Type B pancreatic cell (in vitro differentiated cells): ENCODE measurements around the gene PRDM16. TPM values are rescaled to one million over a fixed set of nuclear protein-coding genes. Genes with fewer than 3 reads are reported as not detected.

ENCODE experiments used
- DNase-seq: peaks from one replicate; pipeline ENCODE4 v3.0.0; 2021; ENCODE audit warnings: mixed read lengths; ENCODE audit not compliant: unreplicated experiment; ENCODE audit errors: extremely low spot score
- H3K27ac Mint-ChIP-seq: 2 replicates; pipeline ENCODE4 v1.8.0; 2021; ENCODE audit warnings: mild to moderate bottlenecking, mixed read lengths
- H3K27me3 Mint-ChIP-seq: 2 replicates; pipeline ENCODE4 v1.8.0; 2021; ENCODE audit warnings: mixed read lengths
- H3K36me3 Mint-ChIP-seq: 2 replicates; pipeline ENCODE4 v1.8.0; 2021; ENCODE audit warnings: mixed read lengths
- H3K4me1 Mint-ChIP-seq: one replicate; pipeline ENCODE4 v1.8.0; 2021; ENCODE audit warnings: mixed read lengths; ENCODE audit not compliant: unreplicated experiment
- H3K4me3 Mint-ChIP-seq: 2 replicates; pipeline ENCODE4 v1.8.0; 2021; ENCODE audit warnings: mild to moderate bottlenecking, mixed read lengths
- H3K9me3 Mint-ChIP-seq: 2 replicates; pipeline ENCODE4 v1.8.0; 2021; ENCODE audit warnings: mixed read lengths
- CTCF ChIP-seq: fragments of 200-600 bp; sonication (generic); conservative IDR thresholded peaks from 2 replicates; pipeline ENCODE4 v1.5.0; 2021; ENCODE audit warnings: antibody characterized with exemption, mild to moderate bottlenecking
- total RNA-seq: library from RNA; stranded (reverse); gene quantifications from 2 replicates; pipeline ENCODE4 v1.2.1, GENCODE V29; 2021; ENCODE audit warnings: low replicate concordance

Gene PRDM16
- total RNA-seq, 1 donor from 2014 or later = 23.6 TPM

DNA sequence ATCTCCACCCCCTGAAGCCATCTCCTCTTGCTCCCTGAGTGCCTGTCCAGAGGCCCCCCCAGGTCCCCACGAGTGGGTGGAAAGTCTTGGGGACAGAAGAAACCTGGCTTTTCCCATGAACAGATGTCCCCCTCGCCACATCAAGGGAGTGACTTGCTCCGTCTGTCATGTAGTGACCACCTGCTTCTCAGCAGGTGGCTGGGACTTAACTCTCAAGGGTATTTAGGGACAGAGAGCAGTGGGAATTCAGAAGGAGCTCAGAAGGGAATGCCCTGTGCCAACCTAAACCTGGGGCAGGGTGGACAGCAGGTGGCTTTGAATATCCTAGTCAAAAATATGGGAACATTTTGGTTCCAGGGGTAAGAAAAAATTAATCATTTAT lies 139.8 kb downstream of the PRDM16 start:
- Mint-ChIP-seq H3K4me3 (no peak overlapping the region), H3K4me1 (peaks cover 17% of the 10 kb centered on the region), H3K27ac (no peak overlapping the region), H3K9me3 (no peaks in the 10 kb centered on the region), H3K27me3 (peaks cover 30% of the 10 kb centered on the region), H3K36me3 (no peaks in the 10 kb centered on the region)
- no peak for DNase-seq
- TF ChIP-seq CTCF = no peak

DNA sequence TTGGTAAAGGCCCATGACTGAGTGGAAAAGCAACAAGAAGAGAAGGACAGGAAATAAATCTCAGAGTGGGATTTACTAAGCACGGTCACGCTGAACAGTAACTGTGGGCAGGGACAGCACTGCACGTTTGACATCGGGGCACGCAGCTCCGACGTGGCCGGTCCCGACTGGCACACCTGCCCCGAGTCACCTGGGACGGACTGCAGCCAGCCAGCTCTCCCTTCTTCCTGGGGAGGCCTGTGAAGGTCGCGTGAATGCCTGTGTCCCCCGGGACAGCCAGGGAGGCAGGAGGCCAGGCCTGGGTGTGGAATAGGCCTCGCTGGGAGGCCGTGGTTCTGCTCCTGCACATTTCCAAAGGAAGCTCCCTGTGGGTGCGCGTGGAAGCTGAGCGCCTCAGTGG lies 140.2 kb downstream of the PRDM16 start:
- no peak for TF ChIP-seq CTCF
- Mint-ChIP-seq H3K4me3 (no peak overlapping the region), H3K27me3 (peaks cover 26% of the 10 kb centered on the region), H3K9me3 (no peaks in the 10 kb centered on the region), H3K27ac (no peak overlapping the region), H3K36me3 (no peaks in the 10 kb centered on the region), H3K4me1 (peaks cover 18% of the 10 kb centered on the region)
- DNase-seq = no peak

DNA sequence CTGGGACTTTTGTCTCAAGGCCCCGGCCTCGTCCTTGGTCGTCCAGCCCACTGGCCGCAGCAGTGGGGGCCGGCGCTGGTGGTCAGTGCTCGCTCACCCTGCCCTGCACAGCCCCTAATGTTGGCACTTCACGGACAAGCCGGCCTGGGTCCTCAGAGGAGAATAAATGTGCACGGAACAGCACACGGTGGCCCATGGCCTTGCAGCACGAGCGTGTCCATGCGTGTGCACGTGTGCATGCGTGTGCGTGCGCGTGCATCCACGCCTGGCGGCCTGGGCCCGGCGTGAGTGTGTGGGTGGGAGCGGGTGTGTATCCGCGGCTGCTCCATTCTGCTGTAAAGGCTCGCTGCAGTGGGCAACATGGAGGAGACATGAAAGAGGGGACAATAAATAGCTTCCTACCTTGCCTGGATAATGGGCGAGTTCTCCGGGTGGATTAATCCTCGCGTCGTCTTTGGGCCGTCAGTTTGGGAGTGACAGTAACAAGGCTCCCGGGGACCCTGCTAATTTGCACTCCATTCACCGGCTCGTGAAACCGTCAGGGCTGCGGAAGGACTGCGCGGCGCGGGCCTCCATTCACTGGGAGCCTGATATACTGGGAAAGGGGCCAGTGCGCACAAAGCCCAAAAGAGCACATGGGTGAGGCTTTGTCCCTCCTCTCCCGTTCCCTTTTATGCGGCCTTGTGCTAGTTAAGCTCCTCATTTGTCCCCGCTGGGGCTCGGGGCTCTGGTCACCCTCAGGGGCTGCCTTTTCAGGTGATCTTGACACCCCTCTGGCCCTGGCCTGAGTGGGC lies 142.8 kb downstream of the PRDM16 start:
- Mint-ChIP-seq H3K9me3 (no peaks in the 10 kb centered on the region), H3K27me3 (peaks cover 27% of the 10 kb centered on the region), H3K4me3 (no peak overlapping the region), H3K36me3 (no peaks in the 10 kb centered on the region), H3K4me1 (peaks cover 23% of the 10 kb centered on the region), H3K27ac (no peak overlapping the region)
- DNase-seq = no peak
- no peak for TF ChIP-seq CTCF

DNA sequence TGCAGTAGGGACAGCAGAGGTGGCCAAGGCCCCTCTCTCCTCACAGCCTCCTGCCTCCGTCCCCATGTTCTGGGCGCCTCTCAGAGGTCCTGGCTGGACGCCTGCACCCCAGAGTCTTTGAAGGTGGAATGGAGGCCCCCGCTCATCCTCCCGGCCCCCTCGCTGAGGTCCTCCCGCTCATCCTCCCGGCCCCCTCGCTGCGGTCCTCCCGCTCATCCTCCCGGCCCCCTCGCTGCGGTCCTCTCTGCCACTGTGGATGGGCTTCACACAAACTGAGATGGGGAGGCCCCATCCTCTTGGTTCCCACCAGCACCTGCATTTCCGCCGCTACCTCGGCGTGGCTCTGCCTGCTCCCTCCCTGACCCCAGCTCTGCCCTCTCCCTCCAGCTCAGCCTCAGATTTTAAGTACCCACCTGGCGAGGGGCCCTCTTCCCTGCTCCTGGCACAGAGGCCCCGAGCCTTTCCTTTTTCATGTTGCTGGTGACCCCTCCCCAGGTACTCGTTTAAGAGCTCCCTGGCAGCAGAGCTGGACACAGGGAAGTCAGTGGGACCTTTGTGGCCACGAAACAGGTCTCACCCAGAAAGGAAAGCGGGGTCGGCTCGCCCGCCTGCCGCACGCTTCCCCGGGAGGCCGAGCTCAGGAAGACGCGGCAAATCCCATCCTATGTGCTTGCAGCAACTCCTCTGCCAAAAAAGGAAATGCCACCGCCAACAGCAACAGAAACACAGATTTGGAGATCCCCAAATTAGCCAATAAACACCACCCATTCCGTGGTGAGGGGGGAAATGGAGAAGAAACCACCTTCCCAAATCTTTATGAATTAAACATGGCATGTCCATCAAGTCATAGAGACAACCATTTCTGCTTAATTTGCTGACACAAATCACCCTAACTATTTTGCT lies 143.7 kb downstream of the PRDM16 start:
- Mint-ChIP-seq H3K27me3 (peaks cover 25% of the 10 kb centered on the region), H3K4me1 (peaks cover 23% of the 10 kb centered on the region), H3K36me3 (no peaks in the 10 kb centered on the region), H3K27ac (no peak overlapping the region), H3K4me3 (no peak overlapping the region), H3K9me3 (no peaks in the 10 kb centered on the region)
- TF ChIP-seq CTCF = no peak
- DNase-seq = no peak

DNA sequence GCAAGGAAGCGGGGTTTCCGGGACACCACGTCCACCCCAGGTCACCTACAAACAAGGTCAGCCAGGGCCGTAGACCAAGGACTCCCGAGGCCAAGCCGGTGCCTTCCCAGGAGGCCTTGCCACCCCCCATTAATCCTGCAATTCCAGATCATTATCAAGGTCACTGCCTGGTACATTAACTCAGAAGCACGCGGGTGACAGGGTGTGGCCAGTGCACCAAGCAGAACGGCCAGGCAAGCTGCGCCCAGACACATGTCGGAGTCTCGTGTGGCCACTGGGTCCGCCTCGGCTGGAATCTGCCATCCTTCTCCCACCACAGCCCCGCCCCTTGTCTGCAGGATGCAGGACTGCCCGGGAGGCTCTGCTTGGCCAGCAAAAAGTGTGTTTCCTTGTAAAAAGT lies 144.7 kb downstream of the PRDM16 start:
- no peak overlapping the region for H3K27ac Mint-ChIP-seq
- H3K4me1 Mint-ChIP-seq = peaks cover 30% of the 10 kb centered on the region
- H3K36me3 Mint-ChIP-seq = no peaks in the 10 kb centered on the region

More for the DNA sequence above, 144.7 kb downstream of the PRDM16 start:
- DNase-seq = no peak
- no peak for TF ChIP-seq CTCF
- H3K27me3 Mint-ChIP-seq = peaks cover 31% of the 10 kb centered on the region
- H3K9me3 Mint-ChIP-seq = no peaks in the 10 kb centered on the region
- H3K4me3 Mint-ChIP-seq = no peak overlapping the region
